H9 (cell line): ENCODE results near the gene RIMKLA. TPM values are rescaled to one million over a fixed set of nuclear protein-coding genes. Genes with fewer than 3 reads are reported as not detected.

Source experiments
- DNase-seq: peaks from one replicate; pipeline ENCODE4 v3.0.0-alpha.2; 2017
- H2AFZ ChIP-seq: one replicate; pipeline ENCODE4 v1.6.1; 2013; ENCODE audit warnings: mild to moderate bottlenecking, low read length, control low read depth, moderate library complexity
- H2AK5ac ChIP-seq: 2 replicates; pipeline ENCODE4 v1.6.1; 2013; ENCODE audit warnings: low read length, control low read depth, mixed read lengths; ENCODE audit not compliant: insufficient read length
- H2BK120ac ChIP-seq: one replicate; pipeline ENCODE4 v1.6.1; 2013; ENCODE audit warnings: low read depth, mild to moderate bottlenecking, low read length, control low read depth, inconsistent platforms; ENCODE audit not compliant: poor library complexity, severe bottlenecking
- H2BK12ac ChIP-seq: 2 replicates; pipeline ENCODE4 v1.6.1; 2013; ENCODE audit warnings: low read length, control low read depth, mixed read lengths, low read depth; ENCODE audit not compliant: insufficient read length
- H2BK15ac ChIP-seq: 2 replicates; pipeline ENCODE4 v1.6.1; 2013; ENCODE audit warnings: low read depth, low read length, control low read depth
- H2BK20ac ChIP-seq: one replicate; pipeline ENCODE4 v1.6.1; 2013; ENCODE audit warnings: low read depth, mild to moderate bottlenecking, low read length, control low read depth, inconsistent platforms; ENCODE audit not compliant: poor library complexity, severe bottlenecking
- H2BK5ac ChIP-seq: 2 replicates; pipeline ENCODE4 v1.6.1; 2013; ENCODE audit warnings: low read length, control low read depth, mixed read lengths; ENCODE audit not compliant: insufficient read length
- H3K14ac ChIP-seq: 2 replicates; pipeline ENCODE4 v1.6.1; 2013; ENCODE audit warnings: low read length, control low read depth; ENCODE audit not compliant: insufficient read depth
- H3K18ac ChIP-seq: 2 replicates; pipeline ENCODE4 v1.6.1; 2013; ENCODE audit warnings: low read depth, mild to moderate bottlenecking, mixed read lengths, low read length, control low read depth; ENCODE audit not compliant: insufficient read length
- H3K23ac ChIP-seq: 2 replicates; pipeline ENCODE4 v1.6.1; 2013; ENCODE audit warnings: low read length, control low read depth, mixed read lengths, low read depth; ENCODE audit not compliant: insufficient read length
- H3K23me2 ChIP-seq: 2 replicates; pipeline ENCODE4 v1.6.1; 2013; ENCODE audit warnings: low read depth, mild to moderate bottlenecking, mixed read lengths, low read length, control low read depth; ENCODE audit not compliant: insufficient read length, poor library complexity, severe bottlenecking
- H3K27ac ChIP-seq: 2 replicates; pipeline ENCODE4 v1.5.1; 2013; ENCODE audit warnings: low read length, control low read depth, mixed read lengths, low read depth; ENCODE audit not compliant: insufficient read length
- H3K27me3 ChIP-seq: 2 replicates; pipeline ENCODE4 v1.6.1; 2013; ENCODE audit warnings: low read length, control low read depth, inconsistent platforms; ENCODE audit not compliant: insufficient read depth
- H3K4ac ChIP-seq: 2 replicates; pipeline ENCODE4 v1.6.1; 2013; ENCODE audit warnings: low read depth, mild to moderate bottlenecking, control low read depth, inconsistent platforms, low read length, moderate library complexity
- H3K4me1 ChIP-seq: 2 replicates; pipeline ENCODE4 v1.6.1; 2013; ENCODE audit warnings: low read length, control low read depth, inconsistent platforms; ENCODE audit not compliant: insufficient read depth
- H3K4me2 ChIP-seq: 2 replicates; pipeline ENCODE4 v1.6.1; 2013; ENCODE audit warnings: low read length, control low read depth, mixed read lengths; ENCODE audit not compliant: insufficient read length, insufficient read depth
- H3K56ac ChIP-seq: 2 replicates; pipeline ENCODE4 v1.6.1; 2013; ENCODE audit warnings: low read depth, mild to moderate bottlenecking, mixed read lengths, low read length, control low read depth; ENCODE audit not compliant: insufficient read length
- H3K79me1 ChIP-seq: 2 replicates; pipeline ENCODE4 v1.6.1; 2013; ENCODE audit warnings: low read depth, mild to moderate bottlenecking, moderate library complexity, low read length, control low read depth, inconsistent platforms; ENCODE audit not compliant: insufficient read depth, poor library complexity, severe bottlenecking
- H3K79me2 ChIP-seq: 2 replicates; pipeline ENCODE4 v1.6.1; 2013; ENCODE audit warnings: low read length, control low read depth, inconsistent platforms; ENCODE audit not compliant: insufficient read depth
- H3K9ac ChIP-seq: 2 replicates; pipeline ENCODE4 v1.6.1; 2013; ENCODE audit warnings: low read length, control low read depth, mixed read lengths; ENCODE audit not compliant: insufficient read length; ENCODE audit errors: extremely low read depth
- H3K9me3 ChIP-seq: one replicate; pipeline ENCODE4 v1.6.1; 2013; ENCODE audit warnings: low read depth, low read length, inconsistent platforms; ENCODE audit not compliant: control insufficient read depth
- H3T11ph ChIP-seq: one replicate; pipeline ENCODE4 v1.6.1; 2013; ENCODE audit warnings: mild to moderate bottlenecking, low read length, control low read depth, inconsistent platforms
- H4K20me1 ChIP-seq: one replicate; pipeline ENCODE4 v1.6.1; 2013; ENCODE audit not compliant: control insufficient read depth, insufficient read length, insufficient read depth
- H4K5ac ChIP-seq: 2 replicates; pipeline ENCODE4 v1.6.1; 2013; ENCODE audit warnings: low read depth, mild to moderate bottlenecking, mixed read lengths, low read length, control low read depth; ENCODE audit not compliant: insufficient read length
- H4K8ac ChIP-seq: replicated peaks from 2 replicates; pipeline ENCODE4 v1.6.1; 2013; ENCODE audit warnings: low read length, control low read depth, mixed read lengths, low read depth; ENCODE audit not compliant: insufficient read length
- H4K91ac ChIP-seq: 2 replicates; pipeline ENCODE4 v1.6.1; 2013; ENCODE audit warnings: low read depth, mild to moderate bottlenecking, moderate library complexity, mixed read lengths, low read length, control low read depth; ENCODE audit not compliant: insufficient read length
- H3K27ac Mint-ChIP-seq, 3 experiments: 2 replicates in 2 of 3; 3 replicates in 1 of 3; pipeline ENCODE4 v1.8.0; 2020 to 2021; ENCODE audit warnings: mixed read lengths in 3 of 3, mild to moderate bottlenecking in 1 of 3, moderate library complexity in 1 of 3
- H3K27me3 Mint-ChIP-seq: 2 replicates; pipeline ENCODE4 v1.8.0; 2021; ENCODE audit warnings: low read depth, mild to moderate bottlenecking, moderate library complexity, mixed read lengths
- H3K36me3 Mint-ChIP-seq, 3 experiments: 2 replicates in 2 of 3; 3 replicates in 1 of 3; pipeline ENCODE4 v1.8.0; 2020 to 2021; ENCODE audit warnings: low read depth in 3 of 3, mixed read lengths in 3 of 3; ENCODE audit not compliant: insufficient read depth in 1 of 3
- H3K4me1 Mint-ChIP-seq, 2 experiments: 2 replicates each; pipeline ENCODE4 v1.8.0; 2020; ENCODE audit warnings: mixed read lengths in 2 of 2
- H3K4me3 Mint-ChIP-seq, 2 experiments: 2 replicates in 1 of 2; 3 replicates in 1 of 2; pipeline ENCODE4 v1.8.0; 2020 to 2021; ENCODE audit warnings: mild to moderate bottlenecking in 2 of 2, mixed read lengths in 2 of 2, moderate library complexity in 1 of 2
- H3K9me3 Mint-ChIP-seq, 2 experiments: 2 replicates in 1 of 2; 3 replicates in 1 of 2; pipeline ENCODE4 v1.8.0; 2020; ENCODE audit warnings: mild to moderate bottlenecking in 2 of 2, mixed read lengths in 2 of 2, moderate library complexity in 1 of 2
- CTCF ChIP-seq: fragments of 200-600 bp; sonication (generic); conservative IDR thresholded peaks from 3 replicates; pipeline ENCODE4 v1.8.0; 2021; ENCODE audit warnings: antibody characterized with exemption, mild to moderate bottlenecking
- WGBS: extraction: QIAGEN DNeasy Blood & Tissue Kit; methylation state at CpG from one replicate; pipeline ENCODE4 v1.1.7; 2013; ENCODE audit warnings: missing lambda C conversion rate, low lambda C conversion rate, mixed read lengths; ENCODE audit not compliant: insufficient read length; ENCODE audit errors: extremely low coverage; 5-methylcytosine and 5-hydroxymethylcytosine counted together
- total RNA-seq: library from RNA; stranded (reverse); gene quantifications from 2 replicates; pipeline ENCODE4 v1.2.1, GENCODE V29; 2021

Gene RIMKLA
- total RNA-seq, 1 experiment from 2014 or later = 4.7 TPM

DNA sequence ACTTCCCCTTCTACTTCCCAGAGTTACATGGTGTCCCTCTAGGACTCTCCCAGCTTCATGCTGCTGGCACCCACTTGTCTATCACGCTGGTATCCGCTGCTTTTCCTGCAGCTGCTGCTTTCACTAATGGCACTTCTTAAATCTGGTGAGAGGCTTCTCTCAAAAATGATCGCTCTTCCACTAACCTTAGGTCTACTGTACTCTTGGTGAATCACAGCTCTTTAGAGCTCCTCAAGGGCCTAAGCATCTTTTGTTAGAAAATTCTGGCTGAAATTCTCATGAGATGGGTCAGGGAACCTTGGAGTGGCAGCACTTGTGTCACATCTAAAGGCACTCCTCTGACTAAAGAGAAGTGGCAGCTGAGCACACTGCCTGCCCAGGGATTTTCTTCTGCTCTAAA, 43.1 kb downstream of the RIMKLA start:
- Histone ChIP-seq H3K79me2 (no peaks in the 10 kb centered on the region), H3K9ac (no peak overlapping the region), H2BK12ac (no peak overlapping the region), H2AFZ (no peak overlapping the region), H3K27ac (no peak overlapping the region), H2BK20ac (no peak overlapping the region), H3K4me1 (peaks cover 4% of the 10 kb centered on the region; the same call in 1 of the 2 replicates), H3K14ac (no peak overlapping the region), H3K79me1 (no peaks in the 10 kb centered on the region), H3K23ac (no peak overlapping the region), H4K20me1 (no peaks in the 10 kb centered on the region), H2BK120ac (no peak overlapping the region), H3K18ac (no peak overlapping the region), H3K4me2 (no peak overlapping the region), H3K4ac (no peak overlapping the region), H3K23me2 (no peaks in the 10 kb centered on the region), H4K8ac (no peak overlapping the region), H3T11ph (no peak overlapping the region), H3K27me3 (no peaks in the 10 kb centered on the region), H2BK5ac (no peak overlapping the region), H4K5ac (no peak overlapping the region), H4K91ac (no peak overlapping the region), H2BK15ac (no peak overlapping the region), H3K56ac (no peak overlapping the region), H2AK5ac (no peak overlapping the region), H3K9me3 (no peaks in the 10 kb centered on the region)
- Mint-ChIP-seq H3K4me3 (no peak overlapping the region), H3K27ac (no peak overlapping the region), H3K4me1 (peaks cover 27% of the 10 kb centered on the region in 2 experiments), H3K27me3 (peaks cover 2% of the 10 kb centered on the region; the same call in 1 of the 2 replicates), H3K9me3 (no peaks in the 10 kb centered on the region), H3K36me3 (no peaks in the 10 kb centered on the region)
- WGBS = no CpG with 5 or more reads among the region's 3 CpGs
- no peak for TF ChIP-seq CTCF
- no peak for DNase-seq
